RWPE1 (cell line): ENCODE data around the gene FAM209B.

Experiments used
- CTCF ChIA-PET: fragments of 350-600 bp; sonication (Branson Sonifier 250); formaldehyde crosslinking; extraction: SDS; loops from one replicate; lab custom pipeline; 2021; lab: Yijun Ruan, JAX
- POLR2A ChIA-PET: fragments of 400-600 bp; formaldehyde crosslinking; extraction: SDS; loops from one replicate; lab custom pipeline; 2020; ENCODE audit warnings: antibody characterized with exemption; ENCODE audit not compliant: low non-redundant PET; lab: Yijun Ruan, JAX
- DNase-seq: peaks from one replicate; pipeline ENCODE4 v3.0.0; 2012; ENCODE audit warnings: low spot score
- H3K27ac ChIP-seq: fragments of 450-650 bp; 2 replicates; pipeline ENCODE4 v1.5.1; 2017
- CTCF ChIP-seq: fragments of 450-650 bp; conservative IDR thresholded peaks from 2 replicates; pipeline ENCODE4 v1.5.1; 2017; ENCODE audit warnings: low read depth, mild to moderate bottlenecking

FAM209B gene

GRCh38 chr20:56506103-56506502 is 26.9 kb upstream of the FAM209B start:
- no peak for TF ChIP-seq CTCF
- no peak overlapping the region for H3K27ac ChIP-seq
- no peak for DNase-seq
- CTCF ChIA-PET = interaction anchor here (0.6 to 1.6 kb wide), 2 partner anchors 10 to 45 kb away, joined by 3 to 4 read pairs; no protein-coding TSS in a partner anchor
- POLR2A ChIA-PET = no interaction called here

- POLR2A ChIA-PET = no interaction called here
- no peak overlapping the region for H3K27ac ChIP-seq
- DNase-seq = no peak
- TF ChIP-seq CTCF = no peak
- CTCF ChIA-PET = no interaction called here
Measured at GRCh38 chr20:56511926-56512325, 21.1 kb upstream of the FAM209B start.

GRCh38 chr20:56513161-56514150 is 19.6 kb upstream of the FAM209B start:
- POLR2A ChIA-PET = no interaction called here
- CTCF ChIA-PET = interaction anchor here (0.6 to 0.7 kb wide), 3 partner anchors 29 to 510 kb away, joined by 3 to 5 read pairs (median 4); no protein-coding TSS in a partner anchor
- TF ChIP-seq CTCF = no peak
- DNase-seq = no peak
- no peak overlapping the region for H3K27ac ChIP-seq

- H3K27ac ChIP-seq = no peak overlapping the region
- CTCF ChIA-PET = interaction anchor here (0.7 to 0.9 kb wide), 3 partner anchors 11 to 999 kb away, joined by 3 to 4 read pairs (median 4); no protein-coding TSS in a partner anchor
- no peak for DNase-seq
- TF ChIP-seq CTCF = no peak
- POLR2A ChIA-PET = no interaction called here
Measured at GRCh38 chr20:56516631-56517030, 16.4 kb upstream of the FAM209B start.

- TF ChIP-seq CTCF = no peak
- ChIA-PET POLR2A (no interaction called here), CTCF (no interaction called here)
- no peak for DNase-seq
- H3K27ac ChIP-seq = no peak overlapping the region
Measured at GRCh38 chr20:56517211-56517610, 15.8 kb upstream of the FAM209B start.

GRCh38 chr20:56517641-56518040 is 15.4 kb upstream of the FAM209B start:
- TF ChIP-seq CTCF = no peak
- DNase-seq = no peak
- ChIA-PET CTCF (no interaction called here), POLR2A (no interaction called here)
- H3K27ac ChIP-seq = no peak overlapping the region
